HG03135 (cell line): ENCODE results near the gene ADK.
A peak's percentile ranks its signal among the peaks of the same experiment; 100 is the strongest.

Source experiments
- ATAC-seq: cut with Tn5 transposase; IDR thresholded peaks from one replicate; pipeline ENCODE4 v1.9.1; 2021; ENCODE audit warnings: mild to moderate bottlenecking, moderate library complexity; ENCODE audit not compliant: unreplicated experiment

The ADK gene

DNA sequence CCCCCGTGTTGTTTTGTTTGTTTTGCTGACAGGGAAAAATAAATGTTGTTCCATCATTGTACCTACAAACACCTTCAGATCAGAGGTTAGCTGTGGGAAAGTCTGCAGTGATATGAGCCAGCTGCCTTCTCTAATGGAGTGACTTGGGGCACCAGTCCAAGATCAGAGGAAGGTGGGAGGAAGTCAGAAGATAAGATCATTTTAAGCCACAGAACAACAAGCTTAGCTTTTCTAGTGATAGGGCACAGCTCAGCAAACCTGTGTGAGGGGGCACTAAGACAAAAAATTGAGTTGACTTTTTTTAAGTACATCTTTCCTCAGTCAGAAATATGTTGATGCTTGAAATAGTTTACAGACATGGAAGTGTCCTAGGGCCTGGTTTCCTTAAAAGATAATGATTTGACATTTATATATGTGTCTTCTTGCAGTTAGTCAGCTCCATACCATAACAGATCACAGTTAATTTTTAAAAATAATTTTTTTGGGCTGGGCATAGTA, 435.1 kb downstream of the ADK start:
- no peak for ATAC-seq

DNA sequence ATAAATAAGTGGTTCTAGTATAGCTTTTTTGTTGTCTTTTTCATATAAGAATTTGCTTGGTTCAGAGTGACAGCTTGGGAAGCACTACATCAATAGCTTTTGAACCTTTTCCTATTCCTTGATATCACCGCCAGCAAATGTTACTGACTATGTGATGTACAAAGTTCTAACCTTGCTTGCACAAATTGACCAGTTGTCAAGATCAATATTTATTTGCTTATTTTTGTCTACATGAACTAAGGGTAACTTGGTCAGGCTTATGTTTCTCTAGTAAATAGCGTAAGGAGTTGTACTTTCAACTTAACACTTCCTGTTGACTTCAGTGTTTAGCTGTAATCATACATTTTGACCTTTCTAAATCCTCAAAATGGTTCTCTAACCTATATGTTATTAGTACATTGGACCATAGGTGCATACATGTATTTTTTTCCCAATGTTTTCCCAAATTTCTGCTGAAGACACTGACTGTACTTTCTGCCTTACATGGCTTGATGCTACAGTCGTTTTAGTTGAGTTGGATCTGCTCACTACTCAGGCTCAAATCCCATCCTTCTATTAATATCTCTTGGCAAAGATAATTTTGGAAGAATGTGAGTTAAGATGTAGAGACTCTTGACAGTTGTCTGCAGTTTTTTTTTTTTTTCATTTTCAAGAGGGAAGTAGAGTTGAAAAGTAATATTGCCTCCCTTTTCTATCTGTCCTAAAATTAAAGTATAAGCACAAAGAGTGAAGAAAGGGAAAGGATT, 436.3 kb downstream of the ADK start:
- no peak for ATAC-seq

DNA sequence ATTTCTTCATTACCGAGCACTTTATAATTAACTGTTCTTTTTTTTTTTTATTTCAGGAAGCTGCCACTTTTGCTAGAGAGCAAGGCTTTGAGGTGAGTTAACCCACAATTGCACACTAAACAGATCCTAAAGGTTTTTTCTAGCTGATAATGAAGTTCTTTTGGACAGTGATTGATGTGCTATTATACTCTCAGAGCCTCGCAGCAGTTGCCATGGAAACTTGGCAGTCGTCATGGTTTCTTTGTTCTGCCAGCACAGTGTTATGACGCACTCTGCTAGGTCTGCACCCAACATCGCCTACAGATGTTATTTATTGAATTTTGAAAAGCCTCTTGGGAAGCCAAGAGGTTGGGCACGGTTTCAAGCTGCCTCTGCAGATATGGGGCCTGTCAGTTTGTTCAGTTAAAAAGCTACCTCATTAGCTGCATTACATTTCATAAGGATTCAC, 438.2 kb downstream of the ADK start:
- peak; percentile 59 for ATAC-seq

DNA sequence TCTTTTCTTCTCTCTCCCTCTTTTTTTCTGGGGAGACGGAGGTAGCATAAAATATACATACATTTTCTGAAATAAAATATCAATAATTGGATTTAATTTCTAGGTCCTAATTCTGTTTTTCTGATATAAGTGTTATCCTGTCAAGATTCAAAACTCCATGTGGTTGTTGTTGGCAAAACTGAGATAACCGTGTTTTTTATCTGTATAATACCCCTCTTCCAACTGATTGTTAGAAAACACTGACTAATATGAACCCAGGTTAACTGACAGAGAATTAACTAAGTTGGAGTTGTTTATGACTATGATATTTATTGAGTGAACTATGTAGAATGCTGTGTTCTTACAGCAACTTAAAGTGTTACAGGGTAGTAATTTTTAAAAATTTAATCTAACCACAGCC, 438.8 kb downstream of the ADK start:
- no peak for ATAC-seq

DNA sequence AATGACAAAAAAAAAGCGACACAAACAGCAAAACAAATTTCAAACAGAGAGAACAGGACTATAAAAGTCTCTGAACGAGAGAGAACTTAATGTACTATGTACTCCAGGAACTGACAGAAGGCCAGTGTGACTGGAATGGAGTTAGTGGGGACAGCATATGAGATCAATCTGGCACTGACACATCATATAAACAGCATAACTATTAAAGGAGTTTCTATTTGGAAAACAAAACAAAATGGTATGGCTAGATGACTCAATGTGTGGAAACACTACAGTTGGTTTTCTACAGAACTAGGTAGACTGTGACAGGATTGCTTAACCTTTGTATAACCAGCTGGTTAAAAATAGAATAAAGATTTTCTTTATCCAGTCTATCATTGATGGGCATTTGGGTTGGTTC, 442.4 kb downstream of the ADK start:
- ATAC-seq: no peak

DNA sequence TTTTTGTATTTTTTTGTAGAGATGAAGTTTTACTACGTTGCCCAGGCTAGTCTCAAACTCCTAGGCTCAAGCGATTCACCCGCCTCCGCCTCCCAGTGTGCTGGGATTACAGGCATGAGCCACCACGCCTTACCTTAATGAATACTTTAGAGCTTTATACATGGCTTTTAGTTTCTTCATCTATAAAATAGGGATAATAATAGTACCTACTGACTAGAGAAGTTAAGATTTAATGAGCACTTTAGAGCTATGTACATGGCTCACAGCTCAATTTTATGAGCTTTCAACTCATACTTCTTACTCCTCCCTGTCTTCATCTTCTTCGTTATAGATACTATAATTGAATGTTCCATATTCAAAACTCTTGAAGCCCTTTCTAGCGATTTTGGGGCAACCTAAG, 445.7 kb downstream of the ADK start:
- ATAC-seq: no peak

DNA sequence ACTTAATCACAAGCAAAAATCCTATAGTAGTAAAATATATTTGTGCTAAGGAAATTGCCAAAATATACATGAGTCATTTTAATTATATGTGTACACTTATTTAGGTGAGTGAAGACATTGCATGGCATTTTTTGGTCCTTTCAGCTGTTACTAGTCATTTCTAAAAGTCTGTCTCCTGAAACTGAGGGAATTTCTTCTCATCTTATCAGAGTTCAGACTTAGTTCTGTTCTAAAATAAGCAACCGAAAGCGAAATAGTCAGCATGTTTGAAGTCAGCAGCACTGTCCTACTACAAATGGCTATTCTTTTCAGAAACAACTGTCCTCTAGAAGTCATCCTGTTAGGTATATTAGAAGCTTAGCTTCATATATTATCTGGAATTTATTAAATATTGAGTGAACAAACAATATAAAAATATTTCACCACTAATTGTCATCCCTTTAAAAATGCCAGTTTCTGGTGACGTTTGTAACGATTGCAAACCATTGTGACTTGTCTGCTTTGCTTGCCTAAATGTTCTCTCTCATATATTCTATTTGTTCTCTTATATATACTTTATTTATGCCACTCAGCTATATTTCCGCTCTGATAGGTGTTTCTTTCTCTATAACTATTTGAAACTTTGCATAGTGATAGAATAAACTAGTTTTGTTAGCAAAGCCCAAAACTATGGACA, 448.0 kb downstream of the ADK start:
- ATAC-seq: no peak

DNA sequence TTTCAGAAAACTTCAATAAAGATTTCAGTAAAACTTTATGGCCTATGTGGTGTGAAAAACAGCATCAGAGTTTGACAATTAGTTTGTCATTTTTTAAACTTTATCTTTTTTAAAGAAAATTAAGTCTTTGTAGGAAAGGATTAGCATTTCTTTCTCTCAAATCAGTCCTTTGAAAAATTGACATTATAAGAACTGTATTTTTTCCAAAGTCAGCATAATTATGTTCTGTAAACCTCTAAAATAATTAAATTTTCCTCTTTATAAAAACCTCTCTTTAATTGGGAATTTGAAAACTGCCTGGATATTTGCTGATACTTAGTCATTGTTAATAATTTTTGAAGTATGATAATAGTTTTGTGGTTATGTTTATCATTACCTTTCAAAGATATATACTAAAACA, 448.7 kb downstream of the ADK start:
- ATAC-seq: no peak

DNA sequence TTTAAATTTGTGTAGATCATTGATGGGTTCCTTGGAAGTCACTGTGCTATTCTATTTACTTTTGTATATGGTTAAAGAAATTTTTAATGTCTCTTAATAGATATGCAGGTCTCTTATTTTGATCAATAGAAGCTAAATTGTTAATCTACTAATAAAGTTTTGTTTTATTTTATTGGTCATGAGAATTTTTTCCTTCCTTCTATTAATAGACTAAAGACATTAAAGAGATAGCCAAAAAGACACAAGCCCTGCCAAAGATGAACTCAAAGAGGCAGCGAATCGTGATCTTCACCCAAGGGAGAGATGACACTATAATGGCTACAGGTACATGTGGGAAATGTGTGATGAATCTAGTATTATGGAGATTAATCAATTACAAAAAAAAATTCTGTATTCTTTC, 449.1 kb downstream of the ADK start:
- ATAC-seq: no peak

DNA sequence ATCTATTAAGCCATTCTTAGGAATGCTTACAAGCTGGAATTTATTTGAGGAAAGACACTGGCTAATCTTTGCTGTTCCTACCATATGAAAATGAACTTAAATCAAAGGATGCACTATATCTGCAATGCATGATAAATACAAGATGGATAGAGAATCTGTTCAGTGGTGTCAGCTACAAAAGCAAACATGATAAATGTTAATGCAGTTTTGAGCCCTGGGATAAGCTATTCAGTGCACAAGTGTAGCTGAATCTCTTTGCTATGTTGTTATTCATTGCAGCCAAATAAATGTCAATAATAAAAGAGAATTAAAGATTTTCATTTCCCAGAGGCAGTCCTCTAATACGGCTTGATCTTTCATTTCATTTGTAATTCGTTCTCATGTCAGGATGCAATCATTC, 451.6 kb downstream of the ADK start:
- no peak for ATAC-seq

DNA sequence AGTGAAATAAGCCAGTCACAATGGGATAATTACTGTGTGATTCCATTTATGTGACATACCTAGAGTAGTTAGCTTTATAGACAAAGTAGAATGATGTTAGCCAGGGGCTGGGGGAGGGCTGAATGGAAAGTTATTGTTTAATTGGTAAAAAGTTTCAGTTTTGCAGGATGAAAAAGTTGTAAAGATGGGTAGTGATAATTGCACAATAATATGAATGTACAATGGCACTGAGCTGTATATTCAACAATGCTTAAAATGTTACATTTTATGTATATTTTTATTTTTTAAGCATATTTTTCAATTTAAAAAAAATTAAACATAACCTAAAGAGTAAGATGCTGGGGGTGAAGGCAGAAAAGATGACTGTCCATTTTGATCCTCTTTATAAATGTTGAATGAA, 459.3 kb downstream of the ADK start:
- no peak for ATAC-seq

DNA sequence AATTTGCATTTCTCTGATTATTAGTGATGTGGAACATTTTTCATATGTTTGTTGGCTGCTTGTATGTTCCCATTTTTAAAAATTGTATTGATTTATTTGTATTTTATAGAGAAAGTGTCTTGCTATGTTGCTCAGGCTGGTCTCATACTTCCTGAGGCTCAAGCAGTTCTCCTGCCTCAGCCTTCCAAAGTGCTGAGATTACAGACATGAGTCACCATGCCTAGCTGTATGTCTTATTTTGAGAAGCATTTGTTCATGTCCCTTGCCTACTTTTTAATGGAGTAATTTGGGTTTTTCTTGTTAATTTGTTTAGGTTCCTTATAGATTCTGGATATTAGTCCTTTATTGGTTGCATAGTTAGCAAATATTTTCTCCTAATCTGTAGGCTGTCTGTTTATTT, 461.2 kb downstream of the ADK start:
- no peak for ATAC-seq

DNA sequence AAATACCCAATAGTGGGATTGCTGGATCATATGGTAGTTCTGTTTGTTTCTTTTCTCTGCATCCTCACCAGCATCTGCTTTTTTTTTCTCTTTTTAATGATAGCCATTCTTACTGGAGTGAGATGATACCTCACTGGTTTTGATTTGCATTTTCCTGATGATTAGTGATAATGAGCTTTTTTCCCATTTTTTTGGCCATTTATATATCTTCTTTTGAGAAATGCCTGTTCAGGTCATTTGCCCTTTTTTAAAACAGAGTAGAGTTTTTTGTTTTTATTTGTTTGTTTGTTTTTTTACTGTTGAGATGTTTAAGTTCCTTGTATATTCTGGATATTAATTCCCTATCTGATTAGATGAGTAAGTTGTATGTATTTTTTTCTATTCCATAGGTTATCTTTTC, 469.6 kb downstream of the ADK start:
- no peak for ATAC-seq

DNA sequence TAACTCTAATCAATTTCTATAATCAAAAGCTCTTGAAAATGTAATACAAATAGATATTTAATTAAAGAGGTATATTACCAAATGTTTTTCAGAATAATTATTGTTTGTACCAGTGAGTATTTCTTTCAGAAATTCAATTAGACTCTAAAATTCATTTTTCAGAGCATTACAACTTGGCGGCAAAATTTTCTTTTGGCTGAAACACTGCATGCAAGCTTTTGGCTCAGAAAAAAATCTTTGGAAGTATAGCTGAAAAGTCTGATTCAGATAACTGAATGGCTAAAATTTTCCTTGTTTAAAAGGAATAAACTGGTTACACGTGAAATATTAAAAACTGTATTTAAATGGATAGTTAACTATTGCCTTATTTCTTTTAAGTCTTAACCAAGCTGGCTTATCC, 472.8 kb downstream of the ADK start:
- no peak for ATAC-seq

DNA sequence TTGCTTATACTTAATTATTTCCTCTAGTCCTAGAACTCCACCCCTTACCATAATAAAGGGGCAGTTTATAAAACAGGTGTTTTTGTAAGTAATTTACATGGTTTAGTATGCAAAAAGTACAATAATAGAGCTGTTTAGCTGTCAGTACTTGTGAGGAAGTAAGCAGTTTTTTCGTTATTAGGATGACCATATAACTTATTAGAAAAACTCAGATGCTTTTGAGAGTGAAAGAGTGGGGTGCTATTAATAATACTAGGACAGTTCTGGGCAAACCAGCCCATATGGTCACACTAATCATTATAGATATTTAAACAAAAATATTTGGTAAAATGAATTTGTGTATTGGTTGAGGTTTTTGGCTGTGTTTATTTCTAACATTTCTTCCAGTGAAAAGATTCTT, 473.5 kb downstream of the ADK start:
- ATAC-seq: no peak

DNA sequence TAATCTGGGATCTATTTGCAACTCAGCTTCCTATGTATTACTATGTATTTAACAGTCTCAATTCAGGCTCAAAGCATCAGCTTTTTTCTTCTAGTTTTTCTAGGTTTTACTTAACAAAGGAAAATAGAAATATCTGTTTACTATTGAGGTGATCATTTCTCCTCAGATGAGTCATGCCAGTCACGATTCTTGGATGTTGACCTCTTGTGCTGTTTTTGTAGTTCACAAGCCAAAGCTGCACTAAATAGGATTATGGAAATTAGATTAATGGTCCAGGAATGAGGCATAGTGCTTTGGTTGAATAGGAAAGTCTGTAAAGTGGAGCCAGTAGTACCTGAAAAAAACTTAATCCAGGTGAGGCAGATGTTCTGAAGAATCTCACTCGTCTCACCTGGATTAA, 477.1 kb downstream of the ADK start:
- ATAC-seq: no peak

DNA sequence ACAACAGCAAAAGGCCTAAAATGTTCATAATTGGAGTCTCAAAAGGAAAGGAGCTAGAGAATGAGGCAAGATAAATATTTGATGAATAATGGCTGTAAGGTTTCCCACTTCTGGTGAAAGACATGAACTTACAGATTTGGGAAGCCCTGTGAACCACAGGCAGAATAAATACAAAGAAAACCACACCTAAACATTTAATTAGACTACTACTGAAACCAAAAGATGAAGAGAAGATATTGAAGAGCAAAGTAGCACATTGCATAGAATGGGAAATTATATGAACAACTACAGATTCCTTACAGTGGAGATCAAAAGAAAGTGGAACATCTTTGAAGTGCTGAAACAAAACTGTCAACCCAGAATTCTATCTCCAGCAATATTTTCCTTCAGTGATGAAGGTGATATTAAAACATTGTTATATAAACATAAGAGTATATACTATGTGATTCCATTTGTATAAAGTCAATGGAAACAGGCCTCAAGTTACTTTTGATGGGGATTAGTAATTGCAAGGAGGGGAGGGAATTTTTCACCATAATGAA, 484.0 kb downstream of the ADK start:
- ATAC-seq: no peak

DNA sequence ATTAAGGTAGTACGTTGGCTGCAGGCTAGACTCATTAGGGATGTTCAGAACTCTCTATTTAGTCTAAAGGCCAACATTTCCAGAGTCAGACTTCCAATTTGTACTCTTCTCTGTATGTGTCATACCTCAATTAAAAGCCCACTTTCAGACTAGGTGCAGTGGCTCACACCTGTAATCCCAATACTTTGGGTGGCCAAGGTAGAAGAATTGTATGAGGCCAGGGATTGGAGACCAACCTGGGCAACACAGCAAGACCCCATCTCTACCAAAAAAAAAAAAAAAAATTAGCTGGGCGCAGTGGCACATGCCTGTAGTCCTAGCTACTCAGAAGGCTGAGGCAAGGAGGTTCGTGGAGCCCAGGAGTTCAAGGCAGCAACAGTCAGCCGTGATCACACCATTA, 484.6 kb downstream of the ADK start:
- ATAC-seq: no peak

DNA sequence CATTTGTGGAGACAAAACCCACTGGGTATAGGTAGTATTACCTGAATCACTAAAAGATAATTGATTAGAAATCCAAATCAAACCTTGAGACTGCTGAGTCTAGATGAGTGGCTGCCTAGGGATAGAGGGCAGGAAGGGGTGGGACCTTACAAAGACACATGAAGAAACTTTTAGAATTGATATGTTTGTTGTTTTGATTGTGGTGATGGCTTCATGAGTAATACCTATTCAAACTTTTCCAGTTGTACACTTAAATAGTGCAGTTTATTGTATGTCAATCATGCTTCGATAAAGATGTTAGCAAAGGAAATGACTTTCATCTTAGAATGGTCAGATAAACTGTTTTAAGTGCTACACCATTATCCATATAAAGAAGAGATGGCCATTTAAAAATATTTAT, 486.7 kb downstream of the ADK start:
- no peak for ATAC-seq

DNA sequence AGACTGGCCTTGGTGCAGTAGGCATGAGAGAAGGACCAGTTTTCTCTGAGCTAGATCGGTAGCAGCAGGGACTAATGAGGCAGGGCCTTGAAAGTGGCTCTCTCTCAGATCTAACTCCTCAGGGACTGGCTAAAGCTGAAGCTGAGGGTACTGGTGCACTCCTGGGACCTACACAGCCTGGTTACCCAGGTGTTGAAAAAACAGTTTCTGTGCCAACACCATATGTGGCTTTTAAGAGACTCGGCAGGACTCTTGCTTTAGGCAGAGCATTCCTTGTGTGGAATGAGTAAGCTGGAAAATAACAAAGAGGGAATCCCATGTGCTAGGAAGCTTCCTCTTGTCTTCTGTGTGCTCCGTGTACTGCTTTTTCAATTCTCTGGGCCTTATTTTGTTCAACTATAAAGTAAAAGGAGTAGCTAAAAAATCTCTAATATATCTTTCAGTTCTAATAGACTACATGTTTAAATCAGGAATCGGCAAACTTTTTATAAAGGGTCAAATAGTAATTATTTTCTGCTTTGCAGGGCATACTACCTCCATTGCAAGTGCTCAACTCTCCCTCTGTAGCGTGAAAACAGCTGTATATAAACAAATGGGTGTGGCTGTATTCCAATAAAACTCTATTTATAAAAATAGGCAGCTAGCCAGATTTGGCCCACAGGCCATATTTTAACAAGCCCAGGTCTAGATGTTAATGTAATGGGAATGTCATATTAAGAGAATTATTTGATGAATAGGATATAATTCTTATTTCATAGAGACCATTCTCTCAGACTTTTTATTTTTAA, 489.3 kb downstream of the ADK start:
- no peak for ATAC-seq

DNA sequence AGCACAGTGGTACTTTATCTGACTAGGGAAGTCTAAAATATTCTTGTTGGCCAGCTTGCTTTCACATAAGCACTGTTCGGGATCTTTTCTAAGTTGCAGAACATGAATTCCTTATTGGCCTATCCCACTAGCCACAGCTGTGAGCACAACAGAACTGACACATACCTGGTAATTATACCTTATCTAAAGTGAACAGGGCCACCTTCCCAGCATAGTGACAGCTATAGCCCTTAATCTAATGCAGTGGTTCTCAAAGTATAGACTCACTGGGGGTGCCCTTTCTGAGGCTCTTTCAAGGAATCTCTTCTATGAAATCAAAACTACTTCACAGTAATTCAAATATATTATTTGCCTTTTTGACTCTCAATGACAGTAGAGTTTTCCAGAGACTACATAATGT, 490.6 kb downstream of the ADK start:
- ATAC-seq: no peak
